Natural killer cell (primary cell): ENCODE results near the gene USP48. TPM values are rescaled to one million over a fixed set of nuclear protein-coding genes. Genes with fewer than 3 reads are reported as not detected.
A peak's percentile ranks its signal among the peaks of the same experiment; 100 is the strongest.

Source experiments
- ATAC-seq, 3 donors: fragments of 150-1000 bp in 2 of 3; fragments of 200-7000 bp in 1 of 3; cut with Tn5 transposase; 1 replicate in 1 of 3; 2 replicates in 2 of 3; pipeline ENCODE4 v1.10.0; 2021; ENCODE audit warnings: mild to moderate bottlenecking in 2 of 3, moderate library complexity in 2 of 3
- DNase-seq, 2 donors: peaks; one replicate each; pipeline versions ENCODE4 v3.0.0 to v3.0.0-alpha.2; 2013 to 2021; ENCODE audit warnings: mixed read lengths in 1 of 2
- H3K27ac ChIP-seq: one replicate; pipeline ENCODE4 v1.5.1; 2013; ENCODE audit warnings: mild to moderate bottlenecking, low read length
- H3K27me3 ChIP-seq: one replicate; pipeline ENCODE4 v1.6.1; 2013; ENCODE audit warnings: low read length; ENCODE audit not compliant: control insufficient read depth, insufficient read depth
- H3K36me3 ChIP-seq: one replicate; pipeline ENCODE4 v1.6.1; 2013; ENCODE audit warnings: low read length; ENCODE audit not compliant: control insufficient read depth, insufficient read depth
- H3K4me1 ChIP-seq: one replicate; pipeline ENCODE4 v1.6.1; 2013; ENCODE audit warnings: low read length; ENCODE audit not compliant: control insufficient read depth, insufficient read depth
- H3K4me3 ChIP-seq: one replicate; pipeline ENCODE4 v1.5.1; 2013; ENCODE audit warnings: low read length
- H3K9me3 ChIP-seq: one replicate; pipeline ENCODE4 v1.6.1; 2013; ENCODE audit warnings: low read length; ENCODE audit not compliant: control insufficient read depth, insufficient read depth
- H3K27ac Mint-ChIP-seq, 2 donors: one replicate each; pipeline ENCODE4 v1.8.0; 2022; ENCODE audit warnings: mild to moderate bottlenecking in 2 of 2, mixed read lengths in 2 of 2, moderate library complexity in 1 of 2
- H3K27me3 Mint-ChIP-seq, 2 donors: one replicate each; pipeline ENCODE4 v1.8.0; 2022; ENCODE audit warnings: low read depth in 2 of 2, mixed read lengths in 2 of 2
- H3K36me3 Mint-ChIP-seq: one replicate; pipeline ENCODE4 v1.8.0; 2022; ENCODE audit warnings: mixed read lengths
- H3K4me1 Mint-ChIP-seq, 2 donors: one replicate each; pipeline ENCODE4 v1.8.0; 2022; ENCODE audit warnings: mixed read lengths in 2 of 2
- H3K4me3 Mint-ChIP-seq: one replicate; pipeline ENCODE4 v1.8.0; 2022; ENCODE audit warnings: mild to moderate bottlenecking, moderate library complexity, mixed read lengths
- H3K9me3 Mint-ChIP-seq, 2 donors: one replicate each; pipeline ENCODE4 v1.8.0; 2022; ENCODE audit warnings: mixed read lengths in 2 of 2
- CTCF ChIP-seq: fragments of 200-600 bp; IDR thresholded peaks from one replicate; pipeline ENCODE4 v1.8.0; 2022; ENCODE audit warnings: antibody characterized with exemption
- WGBS: methylation state at CpG from one replicate; pipeline ENCODE4 v1.1.7; 2013; ENCODE audit warnings: missing lambda C conversion rate; ENCODE audit not compliant: insufficient coverage; 5-methylcytosine and 5-hydroxymethylcytosine counted together
- intact Hi-C: fragments of 100-400 bp; cut with micrococcal nuclease; formaldehyde crosslinking; loops from one replicate; pipeline ENCODE4 v1.14.2; 2022
- total RNA-seq, 4 donors: library from RNA; stranded (reverse); fragments of 120-200 nt in 1 of 4; gene quantifications; one replicate each; pipeline versions ENCODE4 v1.2.3 to v1.2.4, GENCODE V29; 2013 to 2022

Gene USP48
- total RNA-seq, 3 donors from 2014 or later (not counting 1 experiment from before 2014, with no cell fraction given): 71.4 to 127 (median 90.5) TPM

GRCh38 chr1:21659099-21659923, 123.6 kb downstream of the USP48 start:
- Histone ChIP-seq H3K27me3 (peaks cover 10% of the 10 kb centered on the region), H3K9me3 (no peaks in the 10 kb centered on the region), H3K4me1 (peaks cover 7% of the 10 kb centered on the region), H3K4me3 (no peak overlapping the region), H3K36me3 (no peaks in the 10 kb centered on the region), H3K27ac (no peak overlapping the region)
- TF ChIP-seq CTCF: peak; percentile 72
- 3% methylated on average over 64 of the region's 64 CpGs for WGBS
- peaks cover 9 to 24% of the 10 kb centered on the region in 2 donors for H3K27me3 Mint-ChIP-seq
- peaks cover 0 to 8% of the 10 kb centered on the region in 2 donors for H3K4me1 Mint-ChIP-seq
- no peaks in the 10 kb centered on the region for H3K36me3 Mint-ChIP-seq
- no peak overlapping the region for H3K27ac Mint-ChIP-seq
- intact Hi-C loops: loop anchor here (10.0 kb wide), 1 partner anchor 405 kb away; no protein-coding TSS in a partner anchor
- H3K4me3 Mint-ChIP-seq: no peak overlapping the region
- peak; percentile 77 to 87 for DNase-seq
- peak; percentile 92 to 99 (median 97) for ATAC-seq
- no peaks in the 10 kb centered on the region for H3K9me3 Mint-ChIP-seq

- H3K4me1 ChIP-seq: peaks cover 7% of the 10 kb centered on the region
- Mint-ChIP-seq H3K27me3 (peaks cover 8 to 27% of the 10 kb centered on the region in 2 donors), H3K9me3 (no peaks in the 10 kb centered on the region), H3K27ac (no peak overlapping the region), H3K36me3 (no peaks in the 10 kb centered on the region), H3K4me3 (no peak overlapping the region), H3K4me1 (peaks cover 0 to 10% of the 10 kb centered on the region in 2 donors)
- no peak overlapping the region for H3K4me3 ChIP-seq
- DNase-seq (no peak), ATAC-seq (no peak)
- 62% methylated on average over 10 of the region's 10 CpGs for WGBS
- H3K36me3 ChIP-seq: no peaks in the 10 kb centered on the region
- TF ChIP-seq CTCF: no peak
- intact Hi-C loops: loop anchor here (10.0 kb wide), 1 partner anchor 403 kb away; no protein-coding TSS in a partner anchor
- H3K27ac ChIP-seq: no peak overlapping the region
- no peaks in the 10 kb centered on the region for H3K9me3 ChIP-seq
- peaks cover 10% of the 10 kb centered on the region for H3K27me3 ChIP-seq
These were observed 125.3 kb downstream of the USP48 start for GRCh38 chr1:21657456-21658190.

- no peaks in the 10 kb centered on the region for H3K9me3 Mint-ChIP-seq
These were observed 127.2 kb downstream of the USP48 start for GRCh38 chr1:21655748-21656147.

More at GRCh38 chr1:21655748-21656147, 127.2 kb downstream of the USP48 start:
- Mint-ChIP-seq H3K4me3 (no peak overlapping the region), H3K4me1 (peaks cover 6 to 26% of the 10 kb centered on the region in 2 donors), H3K36me3 (no peaks in the 10 kb centered on the region), H3K27ac (no peak overlapping the region), H3K27me3 (peaks cover 6 to 30% of the 10 kb centered on the region in 2 donors)
- no peak for ATAC-seq
- no peaks in the 10 kb centered on the region for H3K9me3 ChIP-seq
- H3K4me3 ChIP-seq: no peak overlapping the region
- intact Hi-C loops: loop anchor here (10.0 kb wide), 1 partner anchor 401 kb away; no protein-coding TSS in a partner anchor
- H3K27me3 ChIP-seq: peaks cover 17% of the 10 kb centered on the region
- WGBS: 42% methylated on average over 3 of the region's 4 CpGs
- H3K27ac ChIP-seq: no peak overlapping the region
- no peak for DNase-seq
- TF ChIP-seq CTCF: no peak
- H3K4me1 ChIP-seq: peaks cover 17% of the 10 kb centered on the region
- no peaks in the 10 kb centered on the region for H3K36me3 ChIP-seq
